ENCODE results near the gene ALDH1B1. TPM values are rescaled to one million over a fixed set of nuclear protein-coding genes. Genes with fewer than 3 reads are reported as not detected.

Gene ALDH1B1
- total and polyA plus RNA-seq, 2 of the 13 experiments (the other 11 are each of a cell fraction or from before 2014, with no cell fraction given): 45.1 to 125 TPM

GRCh38 chr9:38357350-38358114 is 35.0 kb upstream of the ALDH1B1 start:
- BruUV-seq (replicated peaks): no TSS peak
- no peaks in the 10 kb centered on the region for H4K20me1 ChIP-seq (ENCODE audit: insufficient read depth, low read length)
- DNase-seq (ENCODE audit: low spot score): peak; percentile 22
- no peak overlapping the region for H2AFZ ChIP-seq (ENCODE audit: low read length)
- no peak for FAIRE-seq
- no peak overlapping the region for H3K4me3 ChIP-seq (replicated peaks in 1 of 3; ENCODE audit: insufficient read depth in 1 of 3, low read depth in 2 of 3, low read length in 3 of 3)
- H3K36me3 ChIP-seq (replicated peaks in 1 of 2; ENCODE audit: control insufficient read depth in 1 of 2, insufficient read depth in 2 of 2, low read length in 2 of 2): no peaks in the 10 kb centered on the region
- no peaks in the 10 kb centered on the region for H3K9me3 ChIP-seq (ENCODE audit: low read length)
- peaks cover 74% of the 10 kb centered on the region for H3K4me1 ChIP-seq (ENCODE audit: insufficient read depth, low read length)
- H3K27me3 ChIP-seq (ENCODE audit: control insufficient read depth in 1 of 2, insufficient read depth in 2 of 2, low read length in 2 of 2): no peaks in the 10 kb centered on the region
- ChIA-PET CTCF (ENCODE audit: low intra/inter-chr PET ratio, low total read pairs) (no interaction called here), POLR2A (interaction anchor here (0.9 kb wide), 1 partner anchor 18 kb away, joined by 4 read pairs; no protein-coding TSS in a partner anchor)
- WGBS (ENCODE audit: low lambda C conversion rate): 1% methylated on average over 5 of the region's 5 CpGs
- in situ Hi-C loops (cut with HindIII; ENCODE audit: extremely low pct_ligation_motif_present, low pct_unique_long_range_greater_than_20kb) (loop anchor here (10.0 to 25.0 kb wide), 2 partner anchors 453 to 870 kb away; partner anchors contain the start of genes POLR1E and SLC25A51), intact Hi-C loops (cut with micrococcal nuclease; ENCODE audit: unreplicated experiment) (no loop called here)
- H3K27ac ChIP-seq (ENCODE audit: extremely low read length, insufficient read depth, low read length): no peak overlapping the region
- H3K79me2 ChIP-seq (ENCODE audit: insufficient read depth, low read length): no peaks in the 10 kb centered on the region
- ATAC-seq: peak; percentile 20; the same call in 2 of the 3 replicates
- H3K4me2 ChIP-seq (ENCODE audit: low read depth, low read length): peak overlapping the region; percentile 26
- H3K9ac ChIP-seq (ENCODE audit: insufficient read depth, low read depth, low read length): no peak overlapping the region
- no peak for TF ChIP-seq FOXM1 (CRISPR knock-in tag; IDR thresholded peaks at IDR 0.05)
- TF ChIP-seq ARID5B (CRISPR knock-in tag; IDR thresholded peaks at IDR 0.05): peak; percentile 34; the same call in 1 of the 2 replicates
- TF ChIP-seq TCF7 (IDR thresholded peaks at IDR 0.05; ENCODE audit: low read depth): peak; percentile 39; the same call in 1 of the 2 replicates
- no peak for TF ChIP-seq ESRRA (CRISPR knock-in tag; IDR thresholded peaks at IDR 0.05; ENCODE audit: low read depth)
- TF ChIP-seq ZNF281 (CRISPR knock-in tag; IDR thresholded peaks at IDR 0.05; ENCODE audit: borderline replicate concordance): no peak
- TF ChIP-seq ZNF552 (CRISPR knock-in tag; IDR thresholded peaks at IDR 0.05; ENCODE audit: borderline replicate concordance): no peak
- TF ChIP-seq NR2C2 (CRISPR knock-in tag; IDR thresholded peaks at IDR 0.05; ENCODE audit: borderline replicate concordance): no peak
- no peak for TF ChIP-seq MAFK (conservative IDR thresholded peaks at IDR 0.05 in 1 of 2, IDR thresholded peaks at IDR 0.05 in 1 of 2; ENCODE audit: low read length in 2 of 2)
- TF ChIP-seq FOXO1 (CRISPR knock-in tag; IDR thresholded peaks at IDR 0.05): no peak
- TF ChIP-seq RARA (CRISPR knock-in tag; IDR thresholded peaks at IDR 0.05): 0 out of 2 replicates have a peak, but pooled peaks have one; percentile 20
- no peak for TF ChIP-seq ZNF512 (CRISPR knock-in tag; IDR thresholded peaks at IDR 0.05)
- TF ChIP-seq ZBTB3 (CRISPR knock-in tag; IDR thresholded peaks at IDR 0.05; ENCODE audit: borderline replicate concordance, low read depth): peak; percentile 98
- TF ChIP-seq NCOA5 (CRISPR knock-in tag; IDR thresholded peaks at IDR 0.05): no peak
- TF ChIP-seq BCL6 (CRISPR knock-in tag; IDR thresholded peaks at IDR 0.05): no peak
- TF ChIP-seq CENPX (CRISPR knock-in tag; IDR thresholded peaks at IDR 0.05): no peak
- TF ChIP-seq FOXK1 (CRISPR knock-in tag; IDR thresholded peaks at IDR 0.05; ENCODE audit: borderline replicate concordance, low read depth): peak; percentile 24; the same call in 1 of the 2 replicates

Measured in HepG2 (cell line).